22Rv1 (cell line): ENCODE data around the gene SELENOV.

Source experiments
- H3K27ac ChIP-seq: fragments of 450-650 bp; 2 replicates; pipeline ENCODE4 v1.5.1; 2017
- CTCF ChIP-seq: fragments of 450-650 bp; IDR thresholded peaks from 2 replicates; pipeline ENCODE4 v1.5.1; 2017; ENCODE audit warnings: mild to moderate bottlenecking
- ZFX ChIP-seq: fragments of 450-650 bp; IDR thresholded peaks from 2 replicates; pipeline ENCODE4 v1.6.1; 2017; ENCODE audit warnings: antibody characterized with exemption, borderline replicate concordance

SELENOV gene

DNA sequence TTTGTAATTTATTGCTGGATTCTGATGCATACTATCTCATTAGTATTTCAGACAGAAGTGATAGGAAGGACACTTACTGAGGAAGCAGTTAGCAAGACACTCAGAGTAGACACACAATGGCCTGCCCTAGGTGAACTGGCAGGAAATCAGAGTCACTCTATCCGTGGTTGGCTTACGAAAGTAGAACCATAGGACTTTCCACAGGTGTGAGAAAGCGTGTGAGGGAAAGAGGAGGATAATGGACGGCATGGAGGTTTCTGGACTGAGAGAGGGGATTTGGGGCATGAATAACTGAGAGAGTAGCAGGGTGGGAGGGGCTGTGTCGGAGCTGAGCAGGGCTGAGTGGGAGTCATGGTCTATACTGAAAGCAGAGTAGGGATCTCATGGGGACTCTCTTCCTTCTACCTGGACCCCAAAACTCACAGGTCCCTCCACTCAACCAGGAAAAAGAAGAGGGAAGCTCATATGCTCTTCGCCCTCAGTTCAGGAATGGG, 43.7 kb downstream of the SELENOV start:
- TF ChIP-seq ZFX = no peak
- peak overlapping the region; percentile 67 for H3K27ac ChIP-seq

DNA sequence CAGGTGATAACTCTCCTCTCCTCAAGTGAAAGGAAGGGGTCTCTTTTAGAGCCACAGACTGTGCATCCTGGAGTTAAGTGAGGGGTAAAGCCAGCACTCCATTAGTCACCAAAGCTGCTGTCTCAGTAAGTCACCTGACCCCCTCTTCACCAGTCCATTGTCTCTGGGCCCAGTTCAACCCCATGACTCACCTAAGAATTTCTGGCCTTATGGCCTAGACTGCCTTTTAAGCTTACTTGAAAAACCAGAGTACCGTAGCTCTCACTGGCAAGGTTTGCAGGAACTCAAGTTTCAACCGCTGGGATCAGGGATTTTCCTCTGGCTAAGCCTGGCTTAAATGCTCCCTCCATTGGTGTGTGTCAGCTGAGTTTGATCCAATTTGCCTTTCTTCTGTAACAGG, 48.5 kb downstream of the SELENOV start:
- no peak overlapping the region for H3K27ac ChIP-seq
- TF ChIP-seq CTCF = no peak
- no peak for TF ChIP-seq ZFX

DNA sequence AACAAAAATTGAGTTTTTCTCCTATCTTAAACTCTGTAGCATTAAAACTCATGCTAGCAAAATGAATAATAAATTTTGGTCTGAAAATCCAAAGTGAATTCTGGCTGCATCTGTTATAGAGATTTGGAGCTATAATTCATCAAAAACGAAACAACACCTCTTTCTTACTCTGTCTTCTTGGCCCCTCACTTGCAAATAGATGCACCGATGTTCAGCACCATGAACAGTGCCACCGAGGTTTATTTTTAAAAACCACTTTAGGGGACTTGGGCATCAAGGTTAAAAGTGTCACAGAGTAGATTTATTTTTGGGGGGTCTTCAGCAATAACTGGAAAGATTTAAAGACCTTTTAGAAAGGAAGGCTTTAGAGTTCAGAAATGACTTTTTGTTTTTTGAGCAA, 51.1 kb downstream of the SELENOV start:
- TF ChIP-seq ZFX (no peak), CTCF (no peak)

GRCh38 chr19:39568604-39569003, 53.7 kb downstream of the SELENOV start:
- H3K27ac ChIP-seq = no peak overlapping the region
- no peak for TF ChIP-seq CTCF
- no peak for TF ChIP-seq ZFX

More for the DNA sequence above, 51.1 kb downstream of the SELENOV start:
- H3K27ac ChIP-seq = no peak overlapping the region
